ENCODE measurements around the gene AMER2. TPM values are rescaled to one million over a fixed set of nuclear protein-coding genes. Genes with fewer than 3 reads are reported as not detected.

The AMER2 gene
- total RNA-seq, 1 donor from 2014 or later = 0.04 TPM

DNA sequence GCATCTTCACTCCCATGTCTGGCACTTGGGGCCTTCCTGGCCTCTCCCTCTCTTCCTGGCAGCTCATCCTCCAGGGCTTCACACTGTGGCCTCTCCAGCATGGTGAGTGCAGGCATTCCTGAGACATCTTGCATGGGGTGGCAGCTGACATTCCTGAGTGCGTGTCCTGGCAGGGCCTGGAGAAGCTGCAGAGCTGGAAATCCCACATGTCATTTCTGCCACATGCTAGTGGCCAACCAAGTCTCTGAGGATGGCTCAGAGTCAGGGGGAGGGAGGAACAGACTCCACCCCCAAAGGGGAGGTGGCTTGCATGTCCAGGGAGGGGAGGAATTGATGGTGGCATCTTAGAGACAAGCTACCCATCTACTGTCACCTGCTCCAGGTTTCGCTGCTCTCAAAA is 41.6 kb upstream of the AMER2 start:
- Histone ChIP-seq H3K27me3 (ENCODE audit: control insufficient read depth, insufficient read depth, low read length) (no peaks in the 10 kb centered on the region), H3K4me3 (ENCODE audit: low read depth, low read length) (no peak overlapping the region), H3K36me3 (ENCODE audit: control insufficient read depth, insufficient read depth, low read length) (no peaks in the 10 kb centered on the region)
- TF ChIP-seq, protein P1, sequence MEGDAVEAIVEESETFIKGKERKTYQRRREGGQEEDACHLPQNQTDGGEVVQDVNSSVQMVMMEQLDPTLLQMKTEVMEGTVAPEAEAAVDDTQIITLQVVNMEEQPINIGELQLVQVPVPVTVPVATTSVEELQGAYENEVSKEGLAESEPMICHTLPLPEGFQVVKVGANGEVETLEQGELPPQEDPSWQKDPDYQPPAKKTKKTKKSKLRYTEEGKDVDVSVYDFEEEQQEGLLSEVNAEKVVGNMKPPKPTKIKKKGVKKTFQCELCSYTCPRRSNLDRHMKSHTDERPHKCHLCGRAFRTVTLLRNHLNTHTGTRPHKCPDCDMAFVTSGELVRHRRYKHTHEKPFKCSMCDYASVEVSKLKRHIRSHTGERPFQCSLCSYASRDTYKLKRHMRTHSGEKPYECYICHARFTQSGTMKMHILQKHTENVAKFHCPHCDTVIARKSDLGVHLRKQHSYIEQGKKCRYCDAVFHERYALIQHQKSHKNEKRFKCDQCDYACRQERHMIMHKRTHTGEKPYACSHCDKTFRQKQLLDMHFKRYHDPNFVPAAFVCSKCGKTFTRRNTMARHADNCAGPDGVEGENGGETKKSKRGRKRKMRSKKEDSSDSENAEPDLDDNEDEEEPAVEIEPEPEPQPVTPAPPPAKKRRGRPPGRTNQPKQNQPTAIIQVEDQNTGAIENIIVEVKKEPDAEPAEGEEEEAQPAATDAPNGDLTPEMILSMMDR (IDR thresholded peaks at IDR 0.05; ENCODE audit: insufficient read depth, low read length, poor library complexity, severe bottlenecking) = no peak
- DNase-seq (ENCODE audit: low read depth) = no peak

DNA sequence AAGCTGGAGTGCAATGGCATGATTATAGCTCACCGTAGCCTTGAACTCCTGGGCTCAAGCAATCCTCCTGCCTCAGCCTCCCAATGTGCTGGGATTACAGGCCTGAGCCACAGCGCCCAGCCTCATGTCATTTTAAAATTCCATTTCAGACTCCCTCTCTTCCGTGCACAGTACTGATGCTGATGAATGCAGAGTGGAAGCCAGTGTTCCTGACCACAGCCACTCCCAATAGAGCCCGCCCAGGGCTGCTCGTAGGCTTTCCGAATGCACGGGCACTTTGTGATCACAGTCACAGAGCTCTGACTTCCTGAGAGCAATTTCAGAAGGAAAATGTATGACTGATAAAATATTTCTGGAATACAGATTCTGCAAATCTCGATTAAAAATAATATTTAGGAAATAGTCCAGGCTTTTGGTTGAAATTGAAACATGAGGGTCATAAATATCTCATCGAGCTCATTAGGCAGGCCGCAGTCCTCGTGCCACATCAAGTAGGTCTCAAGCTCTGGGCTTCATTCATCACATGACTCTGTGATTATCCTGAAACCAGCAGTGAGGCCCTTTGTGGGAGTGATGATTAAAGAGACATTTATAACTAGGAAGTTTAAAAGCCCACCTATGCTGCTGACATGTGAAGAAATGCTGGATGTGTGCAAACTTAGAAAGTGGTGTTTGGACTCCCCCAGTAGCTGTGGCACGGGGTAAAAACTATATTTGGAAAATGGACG is 38.9 kb upstream of the AMER2 start:
- TF ChIP-seq, protein P1 (IDR thresholded peaks at IDR 0.05; ENCODE audit: insufficient read depth, low read length, poor library complexity, severe bottlenecking) = no peak
- DNase-seq (ENCODE audit: low read depth) = no peak
- H3K36me3 ChIP-seq (ENCODE audit: control insufficient read depth, insufficient read depth, low read length) = no peaks in the 10 kb centered on the region
- H3K4me3 ChIP-seq (ENCODE audit: low read depth, low read length) = no peak overlapping the region
- no peaks in the 10 kb centered on the region for H3K27me3 ChIP-seq (ENCODE audit: control insufficient read depth, insufficient read depth, low read length)

DNA sequence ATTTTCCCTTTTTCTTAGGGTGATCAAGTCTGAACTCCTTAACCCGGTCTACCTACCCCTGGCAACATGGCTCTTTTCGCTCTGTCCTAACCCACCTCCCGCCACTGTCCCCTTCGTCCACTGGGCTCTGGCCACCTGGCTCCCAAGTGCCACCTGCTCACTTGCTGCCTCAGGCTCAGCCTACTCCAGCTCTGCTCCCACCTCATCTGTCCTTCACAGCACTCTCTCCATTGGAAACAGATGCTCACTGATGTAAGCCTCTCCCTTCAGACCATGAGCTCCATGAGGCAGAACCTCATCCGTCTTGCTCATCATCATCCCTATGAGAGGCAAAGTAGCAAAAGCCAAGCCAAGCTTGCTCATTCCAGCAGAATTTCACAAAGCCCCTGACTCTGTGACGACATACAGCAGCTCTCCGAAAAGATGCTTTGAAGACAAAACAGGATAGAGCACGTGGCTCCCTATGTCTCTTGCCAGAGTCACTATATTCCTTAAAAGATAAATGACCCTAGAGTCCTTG is 35.3 kb upstream of the AMER2 start:
- H3K36me3 ChIP-seq (ENCODE audit: control insufficient read depth, insufficient read depth, low read length) = no peaks in the 10 kb centered on the region
- no peak for DNase-seq (ENCODE audit: low read depth)
- H3K27me3 ChIP-seq (ENCODE audit: control insufficient read depth, insufficient read depth, low read length) = no peaks in the 10 kb centered on the region
- TF ChIP-seq, protein P1 (IDR thresholded peaks at IDR 0.05; ENCODE audit: insufficient read depth, low read length, poor library complexity, severe bottlenecking) = no peak
- H3K4me3 ChIP-seq (ENCODE audit: low read depth, low read length) = no peak overlapping the region

DNA sequence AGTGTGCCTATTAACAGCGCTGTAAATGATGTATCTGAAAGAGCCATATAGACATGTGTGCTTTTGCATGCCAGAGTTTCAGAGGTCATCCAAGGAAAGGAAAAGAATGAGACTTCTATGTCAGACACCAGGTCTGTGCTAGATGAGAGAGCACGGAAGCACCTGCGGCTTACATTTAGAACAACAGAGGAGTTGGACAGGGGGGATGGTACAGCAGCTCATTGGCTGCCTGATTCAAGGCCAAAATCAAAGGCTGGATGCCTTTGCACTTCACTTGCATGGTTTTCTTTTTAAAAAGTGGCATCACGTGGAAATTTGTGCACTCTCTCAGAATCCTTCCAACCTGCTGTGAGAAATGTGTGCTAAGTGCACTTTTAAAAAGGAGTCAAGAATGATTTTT is 32.8 kb upstream of the AMER2 start:
- TF ChIP-seq, protein P1 (IDR thresholded peaks at IDR 0.05; ENCODE audit: insufficient read depth, low read length, poor library complexity, severe bottlenecking) = no peak
- Histone ChIP-seq H3K4me3 (ENCODE audit: low read depth, low read length) (no peak overlapping the region), H3K27me3 (ENCODE audit: control insufficient read depth, insufficient read depth, low read length) (no peaks in the 10 kb centered on the region), H3K36me3 (ENCODE audit: control insufficient read depth, insufficient read depth, low read length) (no peaks in the 10 kb centered on the region)
- DNase-seq (ENCODE audit: low read depth) = no peak

DNA sequence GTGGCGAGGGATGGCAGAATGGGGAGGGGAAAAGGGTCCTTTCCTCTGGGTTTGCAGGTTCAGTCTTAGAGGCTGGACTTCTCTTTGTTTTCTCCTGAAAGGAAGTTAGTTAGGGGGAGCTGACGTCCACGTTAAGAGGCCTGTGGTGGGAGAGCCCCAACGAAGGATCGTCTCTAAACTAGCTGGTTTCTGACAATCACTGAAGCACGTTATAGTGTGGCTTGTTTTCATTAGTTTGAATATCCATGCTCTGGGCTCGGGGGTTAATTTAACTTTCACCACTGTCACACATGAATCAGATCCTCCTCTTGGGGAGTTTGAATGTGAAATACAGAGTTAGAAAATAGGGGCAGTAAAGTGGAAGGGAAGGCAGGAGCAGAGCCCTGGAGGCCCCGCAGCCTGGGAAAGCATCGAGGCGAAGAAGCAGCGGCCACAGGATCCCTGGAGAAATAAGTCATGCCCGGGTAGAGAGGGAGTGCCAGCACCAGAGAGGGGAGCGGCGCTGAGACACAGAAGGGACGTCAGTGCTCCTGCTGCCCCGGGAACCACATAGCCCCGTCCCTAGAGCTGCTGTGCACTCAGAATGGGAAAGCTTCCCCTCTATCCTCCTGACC is 31.1 kb upstream of the AMER2 start:
- no peaks in the 10 kb centered on the region for H3K36me3 ChIP-seq (ENCODE audit: control insufficient read depth, insufficient read depth, low read length)
- no peak overlapping the region for H3K4me3 ChIP-seq (ENCODE audit: low read depth, low read length)
- TF ChIP-seq, protein P1 (IDR thresholded peaks at IDR 0.05; ENCODE audit: insufficient read depth, low read length, poor library complexity, severe bottlenecking) = no peak
- no peak for DNase-seq (ENCODE audit: low read depth)
- no peaks in the 10 kb centered on the region for H3K27me3 ChIP-seq (ENCODE audit: control insufficient read depth, insufficient read depth, low read length)

All from kidney epithelial cell (primary cell).